Muscle of arm (tissue), 14 donors: Measurements from ENCODE around the gene TLCD3B. TPM values are rescaled to one million over a fixed set of nuclear protein-coding genes. Genes with fewer than 3 reads are reported as not detected.

Experiments used
- DNase-seq: peaks from one replicate; pipeline ENCODE4 v3.0.0-alpha.2; 2013
- long read RNA-seq, 11 donors: transcript quantifications; one replicate each; lab custom pipeline, GENCODE V29; 2026
- polyA plus RNA-seq, 12 donors: library from polyadenylated mRNA; unstranded; fragments of 120-200 nt; gene quantifications; one replicate each; pipeline ENCODE4 v1.2.1, GENCODE V29; 2013; ENCODE audit not compliant: insufficient read length in 12 of 12

The TLCD3B gene
- 1 to 10 TPM in 5 of 12 donors, under 1 TPM in 6, not detected in 1; 0.42 to 7.5 (median 0.80) TPM for polyA plus RNA-seq
- long read RNA-seq, donor 1, partial matches to known transcripts = 0 of 1 reads
- long read RNA-seq, donor 1, other reads (novel, unspliced or antisense) = 0 of 1 reads
- long read RNA-seq, donor 2, partial matches to known transcripts = 2,583 of 3,446 reads
- long read RNA-seq, donor 2, other reads (novel, unspliced or antisense) = 863 of 3,446 reads
- long read RNA-seq, donor 3, partial matches to known transcripts = 943 of 1,232 reads
- long read RNA-seq, donor 3, other reads (novel, unspliced or antisense) = 289 of 1,232 reads
- long read RNA-seq, donor 4, partial matches to known transcripts = 662 of 849 reads
- long read RNA-seq, donor 4, other reads (novel, unspliced or antisense) = 187 of 849 reads
- long read RNA-seq, donor 5, partial matches to known transcripts = 2,812 of 3,713 reads
- long read RNA-seq, donor 5, other reads (novel, unspliced or antisense) = 901 of 3,713 reads
- long read RNA-seq, donor 6, partial matches to known transcripts = 771 of 908 reads
- long read RNA-seq, donor 6, other reads (novel, unspliced or antisense) = 137 of 908 reads
- long read RNA-seq, donor 7 = 0 reads
- long read RNA-seq, donor 8, partial matches to known transcripts = 2,784 of 2,898 reads
- long read RNA-seq, donor 8, other reads (novel, unspliced or antisense) = 113 of 2,898 reads
- long read RNA-seq, donor 9 = 0 reads
- long read RNA-seq, donor 10, partial matches to known transcripts = 0 of 1 reads
- long read RNA-seq, donor 10, other reads (novel, unspliced or antisense) = 0 of 1 reads
- long read RNA-seq, donor 11 = 0 reads

GRCh38 chr16:30030841-30031413 lies at the start of gene TLCD3B:
Gene TLCD3B, minus strand, starts transcription at chr16:30031271. Its CDS starts 744 bp downstream, at chr16:30030527.
- DNase-seq = no peak

GRCh38 chr16:30079480-30079879 lies 48.4 kb upstream of the TLCD3B start:
- DNase-seq = no peak

GRCh38 chr16:30078744-30079143 lies 47.7 kb upstream of the TLCD3B start:
- DNase-seq = no peak

GRCh38 chr16:30077656-30078055 lies 46.6 kb upstream of the TLCD3B start:
- DNase-seq = no peak

GRCh38 chr16:30076276-30076791 lies 45.3 kb upstream of the TLCD3B start:
- no peak for DNase-seq

- DNase-seq = peak; percentile 91
Measured at GRCh38 chr16:30075503-30076275, 44.6 kb upstream of the TLCD3B start, which contains the start of gene PPP4C. Gene PPP4C, plus strand, starts transcription at chr16:30075994. Its CDS starts 384 bp downstream, at chr16:30076378.

GRCh38 chr16:30070490-30070889 lies 39.4 kb upstream of the TLCD3B start:
- DNase-seq = no peak

- no peak for DNase-seq
Measured at GRCh38 chr16:30069611-30070462, 38.8 kb upstream of the TLCD3B start.

GRCh38 chr16:30068750-30069610 lies 37.9 kb upstream of the TLCD3B start:
- DNase-seq = no peak

GRCh38 chr16:30068333-30068732 lies 37.3 kb upstream of the TLCD3B start:
- DNase-seq = no peak

- DNase-seq = no peak
Measured at GRCh38 chr16:30067584-30067916, 36.5 kb upstream of the TLCD3B start.

GRCh38 chr16:30066761-30067583 lies 35.9 kb upstream of the TLCD3B start:
- no peak for DNase-seq

- no peak for DNase-seq
Measured at GRCh38 chr16:30065943-30066760, 35.1 kb upstream of the TLCD3B start.

GRCh38 chr16:30065102-30065942 lies 34.3 kb upstream of the TLCD3B start, which contains the start of gene ALDOA:
Gene ALDOA, plus strand, starts transcription at chr16:30065760. Its CDS starts 1,138 bp downstream, at chr16:30066898.
- peak; percentile 99 for DNase-seq

- DNase-seq = no peak
Measured at GRCh38 chr16:30064729-30065101, 33.6 kb upstream of the TLCD3B start.
